HepG2 (cell line): ENCODE data around the gene GALNT5. TPM values are rescaled to one million over a fixed set of nuclear protein-coding genes. Genes with fewer than 3 reads are reported as not detected.

Source experiments
- ATAC-seq: fragments of 200-7000 bp; cut with Tn5 transposase; 3 replicates; pipeline ENCODE4 v1.9.1; 2020; ENCODE audit warnings: mild to moderate bottlenecking, moderate library complexity
- BruUV-seq: library from RNA; stranded (reverse); fragments of 400-500 nt; replicated peaks from 2 replicates; lab custom pipeline; 2021; lab: Mats Ljungman, UMichigan
- CTCF ChIA-PET: fragments of 300-600 bp; formaldehyde crosslinking; extraction: SDS; loops from one replicate; lab custom pipeline; 2021; ENCODE audit warnings: low total read pairs, inconsistent platforms, low intra/inter-chr PET ratio; lab: Yijun Ruan, JAX
- POLR2A ChIA-PET: fragments of 350-600 bp; sonication (Branson Sonifier 250); formaldehyde crosslinking; loops from one replicate; lab custom pipeline; 2020; ENCODE audit warnings: antibody characterized with exemption, inconsistent platforms; lab: Yijun Ruan, JAX
- DNase-seq: peaks from one replicate; pipeline ENCODE4 v3.0.0-alpha.2; 2015; ENCODE audit warnings: low spot score
- FAIRE-seq: peaks from 3 replicates; lab custom pipeline; 2011; peaks lifted over from hg19 to GRCh38; lab: Jason Lieb, UNC
- H2AFZ ChIP-seq: one replicate; pipeline ENCODE4 v1.6.1; 2011; ENCODE audit warnings: low read length, inconsistent platforms
- H3K27ac ChIP-seq: fragments of 300-600 bp; 3 replicates; pipeline ENCODE4 v1.8.0; 2011; ENCODE audit warnings: mixed run types, mild to moderate bottlenecking, mixed read lengths, low read length, inconsistent platforms; ENCODE audit not compliant: insufficient read depth; ENCODE audit errors: extremely low read length
- H3K27me3 ChIP-seq, 2 experiments: fragments of 200-600 bp in 1 of 2; 2 replicates in 1 of 2; 3 replicates in 1 of 2; pipeline versions ENCODE4 v1.6.0 to v1.8.0; 2011; ENCODE audit warnings: low read length in 2 of 2, mild to moderate bottlenecking in 2 of 2, moderate library complexity in 2 of 2, inconsistent platforms in 1 of 2; ENCODE audit not compliant: insufficient read depth in 2 of 2, control insufficient read depth in 1 of 2
- H3K36me3 ChIP-seq, 2 experiments: fragments of 200-600 bp in 1 of 2; replicated peaks in 1 of 2; 2 replicates in 1 of 2; 3 replicates in 1 of 2; pipeline versions ENCODE4 v1.5.1 to v1.8.0; 2011; ENCODE audit warnings: low read length in 2 of 2, inconsistent platforms in 1 of 2; ENCODE audit not compliant: insufficient read depth in 2 of 2, control insufficient read depth in 1 of 2
- H3K4me1 ChIP-seq: 2 replicates; pipeline ENCODE4 v1.5.1; 2012; ENCODE audit warnings: low read length, inconsistent platforms; ENCODE audit not compliant: insufficient read depth
- H3K4me2 ChIP-seq: 2 replicates; pipeline ENCODE4 v1.6.0; 2011; ENCODE audit warnings: low read depth, low read length, inconsistent platforms
- H3K4me3 ChIP-seq, 3 experiments: fragments of 200-600 bp in 1 of 3; sonication (generic), shearing (Covaris generic) in 1 of 3; replicated peaks in 1 of 3; 2 replicates each; pipeline ENCODE4 v1.5.1; 2011 to 2016; ENCODE audit warnings: low read length in 3 of 3, inconsistent platforms in 2 of 3, low read depth in 2 of 3, mild to moderate bottlenecking in 2 of 3, control low read depth in 1 of 3, mixed read lengths in 1 of 3; ENCODE audit not compliant: insufficient read depth in 1 of 3
- H3K79me2 ChIP-seq: one replicate; pipeline ENCODE4 v1.6.1; 2011; ENCODE audit warnings: low read length, inconsistent platforms; ENCODE audit not compliant: insufficient read depth
- H3K9ac ChIP-seq: 2 replicates; pipeline ENCODE4 v1.6.0; 2011; ENCODE audit warnings: mild to moderate bottlenecking, low read depth, low read length, inconsistent platforms; ENCODE audit not compliant: insufficient read depth
- H3K9me3 ChIP-seq: 2 replicates; pipeline ENCODE4 v1.5.1; 2012; ENCODE audit warnings: mild to moderate bottlenecking, low read length
- H4K20me1 ChIP-seq: 2 replicates; pipeline ENCODE4 v1.6.0; 2011; ENCODE audit warnings: inconsistent platforms, mild to moderate bottlenecking, low read length, moderate library complexity; ENCODE audit not compliant: insufficient read depth
- ATAD3A ChIP-seq: sonication (generic); formaldehyde crosslinking; IDR thresholded peaks from 2 replicates; pipeline ENCODE4 v1.4.0; 2020; ENCODE audit warnings: missing genetic modification reagents
- E2F2 ChIP-seq: sonication (generic); formaldehyde crosslinking; IDR thresholded peaks from 2 replicates; pipeline ENCODE4 v1.4.0; 2020; ENCODE audit warnings: missing genetic modification reagents, borderline replicate concordance
- FOSL1 ChIP-seq: sonication (generic); formaldehyde crosslinking; IDR thresholded peaks from 2 replicates; pipeline ENCODE4 v1.9.0; 2021; ENCODE audit warnings: missing genetic modification reagents, borderline replicate concordance
- GLMP ChIP-seq: sonication (generic); formaldehyde crosslinking; IDR thresholded peaks from 2 replicates; pipeline ENCODE4 v1.9.0; 2021; ENCODE audit warnings: missing genetic modification reagents, mild to moderate bottlenecking, borderline replicate concordance
- GMEB2 ChIP-seq: IDR thresholded peaks from 2 replicates; pipeline ENCODE4 v1.6.1; 2016; ENCODE audit warnings: missing biosample characterization, missing genetic modification reagents, low read depth
- HMG20A ChIP-seq: IDR thresholded peaks from 2 replicates; pipeline ENCODE4 v1.6.1; 2016; ENCODE audit warnings: borderline replicate concordance
- HNRNPK ChIP-seq: fragments of 200-400 bp; formaldehyde crosslinking; IDR thresholded peaks from 2 replicates; pipeline ENCODE4 v1.6.1; 2018; ENCODE audit warnings: low read length, low read depth, moderate library complexity, mild to moderate bottlenecking; ENCODE audit not compliant: poor library complexity, severe bottlenecking
- IRF9 ChIP-seq: sonication (generic); formaldehyde crosslinking; IDR thresholded peaks from 2 replicates; pipeline ENCODE4 v1.8.0; 2022; ENCODE audit warnings: missing genetic modification reagents, mild to moderate bottlenecking, borderline replicate concordance
- MXD3 ChIP-seq: IDR thresholded peaks from 2 replicates; pipeline ENCODE4 v1.6.1; 2016; ENCODE audit warnings: mild to moderate bottlenecking, missing biosample characterization, missing genetic modification reagents
- SIX4 ChIP-seq: sonication (generic); formaldehyde crosslinking; IDR thresholded peaks from 2 replicates; pipeline ENCODE4 v1.4.0; 2020; ENCODE audit warnings: missing genetic modification reagents
- SMAD3 ChIP-seq: sonication (generic); formaldehyde crosslinking; IDR thresholded peaks from 2 replicates; pipeline ENCODE4 v1.4.0; 2020; ENCODE audit warnings: missing genetic modification reagents
- ZFP62 ChIP-seq: sonication (generic); formaldehyde crosslinking; IDR thresholded peaks from 2 replicates; pipeline ENCODE4 v1.4.0; 2020; ENCODE audit warnings: missing genetic modification reagents
- ZMYM4 ChIP-seq: sonication (generic); formaldehyde crosslinking; IDR thresholded peaks from 2 replicates; pipeline ENCODE4 v1.8.1; 2023; ENCODE audit warnings: mild to moderate bottlenecking, missing genetic modification reagents
- ZNF121 ChIP-seq: sonication (generic); formaldehyde crosslinking; IDR thresholded peaks from 2 replicates; pipeline ENCODE4 v1.5.0; 2020; ENCODE audit warnings: mild to moderate bottlenecking, missing genetic modification reagents
- ZNF354B ChIP-seq: sonication (generic); formaldehyde crosslinking; IDR thresholded peaks from 2 replicates; pipeline ENCODE4 v1.8.0; 2022; ENCODE audit warnings: mild to moderate bottlenecking, missing genetic modification reagents
- ZNF567 ChIP-seq: sonication (generic); formaldehyde crosslinking; IDR thresholded peaks from 2 replicates; pipeline ENCODE4 v1.8.1; 2023; ENCODE audit warnings: mild to moderate bottlenecking, missing genetic modification reagents, borderline replicate concordance
- WGBS: methylation state at CpG from one replicate; pipeline ENCODE4 v1.1.6; 2017; ENCODE audit warnings: low lambda C conversion rate; 5-methylcytosine and 5-hydroxymethylcytosine counted together
- in situ Hi-C: cut with HindIII; loops from 2 replicates; pipeline ENCODE4 v1.10.0; 2017; ENCODE audit warnings: low pct_unique_long_range_greater_than_20kb; ENCODE audit not compliant: extremely low pct_ligation_motif_present
- intact Hi-C: fragments of 100-400 bp; cut with micrococcal nuclease; formaldehyde crosslinking; loops from one replicate; pipeline ENCODE4 v1.10.0; 2022; ENCODE audit not compliant: unreplicated experiment
- polyA plus RNA-seq, 8 experiments: library from polyadenylated mRNA; depleted of rRNA in 3 of 8; stranded (reverse) in 7 of 8; unstranded in 1 of 8; fragments of >200 nt; fragmentation: Illumina TruSeq in 4 of 8; extraction: Trizol in 4 of 8; gene quantifications; 2 replicates each; pipeline versions ENCODE4 v1.2.1 to v1.2.3, GENCODE V29; 2011 to 2016; ENCODE audit warnings: low read depth in 4 of 8, missing spikeins in 1 of 8, mixed read lengths in 1 of 8; ENCODE audit not compliant: insufficient read depth in 1 of 8
- total RNA-seq, 5 experiments: library from RNA; depleted of rRNA; stranded (reverse); fragments of >200 nt; fragmentation: Illumina TruSeq; extraction: Trizol; gene quantifications; 2 replicates each; pipeline ENCODE4 v1.2.3, GENCODE V29; 2016; ENCODE audit warnings: low read depth in 1 of 5

The GALNT5 gene
- total and polyA plus RNA-seq, 2 of the 13 experiments (the other 11 are each of a cell fraction or from before 2014, with no cell fraction given): not detected

GRCh38 chr2:157321466-157321865 is 64.0 kb downstream of the GALNT5 start:
- Histone ChIP-seq H3K27me3 (no peaks in the 10 kb centered on the region), H3K36me3 (no peaks in the 10 kb centered on the region), H3K79me2 (no peaks in the 10 kb centered on the region), H2AFZ (no peak overlapping the region), H3K9ac (no peak overlapping the region), H3K9me3 (no peaks in the 10 kb centered on the region), H3K4me2 (no peak overlapping the region), H4K20me1 (no peaks in the 10 kb centered on the region), H3K4me1 (no peaks in the 10 kb centered on the region), H3K4me3 (no peak overlapping the region), H3K27ac (no peak overlapping the region)
- TF ChIP-seq MXD3: no peak
- TF ChIP-seq GLMP (CRISPR knock-in tag): no peak
- no peak for TF ChIP-seq HMG20A (CRISPR knock-in tag)
- no peak for TF ChIP-seq FOSL1 (CRISPR knock-in tag)
- TF ChIP-seq ZNF354B: no peak
- TF ChIP-seq SIX4 (CRISPR knock-in tag): no peak
- TF ChIP-seq ZNF567 (CRISPR knock-in tag): no peak
- TF ChIP-seq IRF9: no peak
- no peak for TF ChIP-seq SMAD3
- no peak for TF ChIP-seq ZMYM4 (CRISPR knock-in tag)
- no peak for TF ChIP-seq HNRNPK
- TF ChIP-seq GMEB2 (CRISPR knock-in tag): no peak
- TF ChIP-seq ATAD3A (CRISPR knock-in tag): no peak
- no peak for TF ChIP-seq E2F2 (CRISPR knock-in tag)
- no peak for TF ChIP-seq ZFP62 (CRISPR knock-in tag)
- no peak for TF ChIP-seq ZNF121 (CRISPR knock-in tag)
- POLR2A ChIA-PET: no interaction called here
- intact Hi-C loops: no loop called here
- no peak for ATAC-seq
- WGBS: 0% methylated on average over 2 of the region's 2 CpGs
- no peak for FAIRE-seq
- no peak for DNase-seq
- in situ Hi-C loops: no loop called here
- CTCF ChIA-PET: no interaction called here
- BruUV-seq: no TSS peak
